OCI-LY1 (cell line): ENCODE data around the gene TKTL1.

Experiments used
- CTCF ChIP-seq: fragments of 200-600 bp; sonication (generic), shearing (Covaris generic); IDR thresholded peaks from 2 replicates; pipeline ENCODE4 v1.5.1; 2017; ENCODE audit warnings: mild to moderate bottlenecking, antibody characterized with exemption, low read length, moderate library complexity, mixed read lengths
- EZH2 ChIP-seq: fragments of 200-600 bp; sonication (generic), shearing (Covaris generic); IDR thresholded peaks from 2 replicates; pipeline ENCODE4 v1.8.0; 2017; ENCODE audit warnings: borderline replicate concordance, mixed run types, mild to moderate bottlenecking, antibody characterized with exemption, low read length, moderate library complexity, mixed read lengths

GRCh38 chrX:154312116-154312515 lies 16.5 kb downstream of the TKTL1 start:
- no peak for TF ChIP-seq CTCF
- TF ChIP-seq EZH2 = no peak
